Measurements from ENCODE around the gene WBP1L.

Gene WBP1L

GRCh38 chr10:102744374-102745051 lies 765 bp downstream of the WBP1L start:
- peak; percentile 22; the same call in 2 of the 3 replicates for ATAC-seq (ENCODE audit: low read depth)
- no peaks in the 10 kb centered on the region for H3K36me3 ChIP-seq (ENCODE audit: low read depth)
- H3K4me3 ChIP-seq (ENCODE audit: severe bottlenecking): peak overlapping the region; percentile 69
- peaks cover 15% of the 10 kb centered on the region for H3K4me1 ChIP-seq (ENCODE audit: insufficient read depth, poor library complexity, severe bottlenecking)
- H3K27me3 ChIP-seq (ENCODE audit: insufficient read depth, poor library complexity, severe bottlenecking): no peaks in the 10 kb centered on the region
- no peak for DNase-seq (ENCODE audit: low spot score)
- H3K27ac ChIP-seq (ENCODE audit: poor library complexity, severe bottlenecking): peak overlapping the region; percentile 24
- no peaks in the 10 kb centered on the region for H3K9me3 ChIP-seq (ENCODE audit: severe bottlenecking)
- TF ChIP-seq CTCF (IDR thresholded peaks at IDR 0.05; ENCODE audit: poor library complexity, severe bottlenecking): no peak

- peak overlapping the region; percentile 69 for H3K4me3 ChIP-seq (ENCODE audit: severe bottlenecking)
- H3K27me3 ChIP-seq (ENCODE audit: insufficient read depth, poor library complexity, severe bottlenecking): no peaks in the 10 kb centered on the region
- H3K9me3 ChIP-seq (ENCODE audit: severe bottlenecking): no peaks in the 10 kb centered on the region
- no peaks in the 10 kb centered on the region for H3K36me3 ChIP-seq (ENCODE audit: low read depth)
- TF ChIP-seq CTCF (IDR thresholded peaks at IDR 0.05; ENCODE audit: poor library complexity, severe bottlenecking): no peak
- no peak for DNase-seq (ENCODE audit: low spot score)
- H3K27ac ChIP-seq (ENCODE audit: poor library complexity, severe bottlenecking): no peak overlapping the region
- no peak for ATAC-seq (ENCODE audit: low read depth)
- peaks cover 15% of the 10 kb centered on the region for H3K4me1 ChIP-seq (ENCODE audit: insufficient read depth, poor library complexity, severe bottlenecking)
Observed at GRCh38 chr10:102745157-102745556, 1.4 kb downstream of the WBP1L start.

- Histone ChIP-seq H3K4me3 (ENCODE audit: severe bottlenecking) (no peak overlapping the region), H3K4me1 (ENCODE audit: insufficient read depth, poor library complexity, severe bottlenecking) (peaks cover 4% of the 10 kb centered on the region), H3K36me3 (ENCODE audit: low read depth) (no peaks in the 10 kb centered on the region), H3K9me3 (ENCODE audit: severe bottlenecking) (no peaks in the 10 kb centered on the region), H3K27me3 (ENCODE audit: insufficient read depth, poor library complexity, severe bottlenecking) (no peaks in the 10 kb centered on the region), H3K27ac (ENCODE audit: poor library complexity, severe bottlenecking) (peak overlapping the region; percentile 27)
- DNase-seq (ENCODE audit: low spot score) (no peak), ATAC-seq (ENCODE audit: low read depth) (no peak)
- TF ChIP-seq CTCF (IDR thresholded peaks at IDR 0.05; ENCODE audit: poor library complexity, severe bottlenecking): no peak
Observed at GRCh38 chr10:102752266-102752930, 8.7 kb downstream of the WBP1L start.

- H3K27ac ChIP-seq (ENCODE audit: poor library complexity, severe bottlenecking): peak overlapping the region; percentile 27
- DNase-seq (ENCODE audit: low spot score): no peak
- no peaks in the 10 kb centered on the region for H3K36me3 ChIP-seq (ENCODE audit: low read depth)
- no peak overlapping the region for H3K4me3 ChIP-seq (ENCODE audit: severe bottlenecking)
- peak; percentile 88 for ATAC-seq (ENCODE audit: low read depth)
- no peaks in the 10 kb centered on the region for H3K9me3 ChIP-seq (ENCODE audit: severe bottlenecking)
- peak; percentile 81 for TF ChIP-seq CTCF (IDR thresholded peaks at IDR 0.05; ENCODE audit: poor library complexity, severe bottlenecking)
- no peaks in the 10 kb centered on the region for H3K27me3 ChIP-seq (ENCODE audit: insufficient read depth, poor library complexity, severe bottlenecking)
- peaks cover 4% of the 10 kb centered on the region for H3K4me1 ChIP-seq (ENCODE audit: insufficient read depth, poor library complexity, severe bottlenecking)
Observed at GRCh38 chr10:102752934-102753664, 9.4 kb downstream of the WBP1L start.

All from RWPE2 (cell line).